Thyroid gland (tissue), 4 donors: ENCODE measurements around the gene SALL2. TPM values are rescaled to one million over a fixed set of nuclear protein-coding genes. Genes with fewer than 3 reads are reported as not detected.

Experiments
- DNase-seq, 2 donors: peaks; one replicate each; pipeline ENCODE4 v3.0.0-alpha.2; 2019
- H3K27ac ChIP-seq, 3 donors: fragments of 200-600 bp; sonication (generic); 1 replicate in 2 of 3; 2 replicates in 1 of 3; pipeline ENCODE4 v1.5.1; 2016 to 2019; ENCODE audit warnings: mild to moderate bottlenecking in 1 of 3, moderate library complexity in 1 of 3
- H3K27me3 ChIP-seq: fragments of 200-600 bp; sonication (generic); one replicate; pipeline ENCODE4 v1.5.1; 2019
- H3K36me3 ChIP-seq, 2 donors: fragments of 200-600 bp; sonication (generic); one replicate each; pipeline ENCODE4 v1.5.1; 2016 to 2019
- H3K4me1 ChIP-seq, 2 donors: fragments of 200-600 bp; sonication (generic); one replicate each; pipeline ENCODE4 v1.5.1; 2017 to 2019
- H3K4me3 ChIP-seq, 3 donors: fragments of 200-600 bp; sonication (generic); replicated peaks in 1 of 3; 1 replicate in 2 of 3; 2 replicates in 1 of 3; pipeline ENCODE4 v1.5.1; 2016; ENCODE audit warnings: mild to moderate bottlenecking in 1 of 3
- H3K9me3 ChIP-seq: fragments of 200-600 bp; sonication (generic); one replicate; pipeline ENCODE4 v1.5.1; 2017
- POLR2A ChIP-seq, 2 donors: fragments of 450-650 bp; IDR thresholded peaks; one replicate each; pipeline ENCODE4 v1.6.1; 2017; ENCODE audit warnings: antibody characterized with exemption in 2 of 2, mild to moderate bottlenecking in 2 of 2, moderate library complexity in 1 of 2
- WGBS, 2 donors: methylation state at CpG; one replicate each; pipeline ENCODE4 v1.1.5; 2017; 5-methylcytosine and 5-hydroxymethylcytosine counted together
- intact Hi-C: fragments of 100-400 bp; cut with DNase I; formaldehyde crosslinking; loops from one replicate; pipeline ENCODE4 v1.15.1; 2023
- total RNA-seq, 4 donors: library from RNA; depleted of rRNA; stranded (reverse); fragments of >200 nt; gene quantifications; one replicate each; pipeline ENCODE4 v1.2.3, GENCODE V29; 2016
- TF ChIP-seq, protein P1 (sequence below), 6 experiments: fragments of 200-600 bp in 3 of 6; fragments of 450-650 bp in 3 of 6; sonication (generic) in 3 of 6; IDR thresholded peaks; one replicate each; pipeline ENCODE4 v1.5.1; 2016 to 2019; ENCODE audit warnings: antibody characterized with exemption in 6 of 6, mild to moderate bottlenecking in 2 of 6, inconsistent platforms in 1 of 6, moderate library complexity in 1 of 6

The SALL2 gene
- total RNA-seq, 4 donors from 2014 or later = 21.9 to 24.6 (median 22.5) TPM

DNA sequence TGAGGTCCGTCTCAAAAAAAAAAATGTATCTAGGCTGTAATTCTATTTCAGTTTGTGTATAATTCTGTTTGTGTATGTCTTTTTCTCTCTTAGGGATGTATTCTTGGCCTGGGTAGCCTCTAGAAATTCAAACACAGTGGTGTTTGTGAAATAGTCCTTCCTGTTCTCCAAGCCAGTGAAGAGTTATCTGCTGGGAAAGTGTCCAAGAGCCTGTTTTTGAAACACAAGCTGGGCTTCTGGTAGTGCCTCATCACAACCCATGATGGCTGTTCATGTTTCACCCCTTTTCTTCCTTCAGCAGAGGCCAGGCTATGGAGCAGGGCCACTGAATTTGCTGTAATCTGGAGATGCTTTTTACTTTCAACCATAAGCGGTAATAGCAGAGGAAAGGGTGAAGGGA, 29.7 kb downstream of the SALL2 start:
- H3K9me3 ChIP-seq = no peaks in the 10 kb centered on the region
- no peak for DNase-seq
- H3K4me3 ChIP-seq = no peak overlapping the region
- TF ChIP-seq POLR2A (IDR thresholded peaks at IDR 0.05) = no peak
- TF ChIP-seq, protein P1, sequence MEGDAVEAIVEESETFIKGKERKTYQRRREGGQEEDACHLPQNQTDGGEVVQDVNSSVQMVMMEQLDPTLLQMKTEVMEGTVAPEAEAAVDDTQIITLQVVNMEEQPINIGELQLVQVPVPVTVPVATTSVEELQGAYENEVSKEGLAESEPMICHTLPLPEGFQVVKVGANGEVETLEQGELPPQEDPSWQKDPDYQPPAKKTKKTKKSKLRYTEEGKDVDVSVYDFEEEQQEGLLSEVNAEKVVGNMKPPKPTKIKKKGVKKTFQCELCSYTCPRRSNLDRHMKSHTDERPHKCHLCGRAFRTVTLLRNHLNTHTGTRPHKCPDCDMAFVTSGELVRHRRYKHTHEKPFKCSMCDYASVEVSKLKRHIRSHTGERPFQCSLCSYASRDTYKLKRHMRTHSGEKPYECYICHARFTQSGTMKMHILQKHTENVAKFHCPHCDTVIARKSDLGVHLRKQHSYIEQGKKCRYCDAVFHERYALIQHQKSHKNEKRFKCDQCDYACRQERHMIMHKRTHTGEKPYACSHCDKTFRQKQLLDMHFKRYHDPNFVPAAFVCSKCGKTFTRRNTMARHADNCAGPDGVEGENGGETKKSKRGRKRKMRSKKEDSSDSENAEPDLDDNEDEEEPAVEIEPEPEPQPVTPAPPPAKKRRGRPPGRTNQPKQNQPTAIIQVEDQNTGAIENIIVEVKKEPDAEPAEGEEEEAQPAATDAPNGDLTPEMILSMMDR (IDR thresholded peaks at IDR 0.05) = no peak
- 93 to 98% methylated on average over 2 of the region's 2 CpGs for WGBS, 2 donors
- peaks cover 71 to 74% of the 10 kb centered on the region in 2 donors for H3K36me3 ChIP-seq
- intact Hi-C loops = no loop called here
- no peak overlapping the region for H3K27ac ChIP-seq
- no peaks in the 10 kb centered on the region for H3K27me3 ChIP-seq
- peaks cover 8 to 9% of the 10 kb centered on the region in 2 donors for H3K4me1 ChIP-seq

DNA sequence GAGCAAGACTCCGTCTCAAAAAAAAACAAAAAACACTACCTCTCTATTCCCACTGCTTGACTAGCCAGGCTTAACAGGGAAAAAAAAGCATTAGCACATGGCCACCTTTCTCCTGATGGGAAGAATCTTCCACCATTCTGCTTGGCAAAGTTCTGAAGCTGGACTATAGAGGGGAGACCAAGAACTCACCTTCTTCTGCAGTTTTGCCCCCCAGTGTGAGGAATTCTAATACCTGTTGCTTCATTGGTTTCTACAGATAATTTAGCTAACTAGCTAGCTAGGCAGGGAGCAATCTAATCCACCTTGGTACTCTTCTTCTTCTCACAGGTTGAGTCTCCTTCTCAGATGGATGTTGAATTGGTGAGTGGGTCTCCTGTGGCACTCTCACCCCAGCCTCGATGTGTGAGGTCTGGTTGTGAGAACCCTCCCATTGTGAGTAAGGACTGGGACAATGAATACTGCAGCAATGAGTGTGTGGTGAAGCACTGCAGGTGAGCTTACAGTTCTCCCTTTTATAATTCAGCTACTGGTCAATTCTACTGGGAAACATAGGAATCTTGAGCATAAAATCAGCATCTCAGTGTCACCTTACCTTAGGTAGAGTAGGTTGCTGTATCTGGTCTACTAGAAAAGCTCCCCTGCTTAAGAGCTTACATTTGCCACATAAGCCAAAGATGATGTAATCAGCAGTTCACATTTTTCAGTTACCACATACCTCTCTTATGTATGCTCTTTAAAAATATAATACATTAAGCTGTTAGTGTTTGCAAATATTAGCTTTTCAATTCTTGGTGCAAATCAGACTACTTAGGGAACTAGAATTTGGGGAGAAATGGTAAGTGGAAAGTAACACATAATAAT, 31.0 kb downstream of the SALL2 start:
- no peak overlapping the region for H3K27ac ChIP-seq
- TF ChIP-seq, protein P1 (IDR thresholded peaks at IDR 0.05) = no peak
- TF ChIP-seq POLR2A (IDR thresholded peaks at IDR 0.05) = no peak
- no peaks in the 10 kb centered on the region for H3K9me3 ChIP-seq
- peaks cover 84 to 87% of the 10 kb centered on the region in 2 donors for H3K36me3 ChIP-seq
- no peaks in the 10 kb centered on the region for H3K27me3 ChIP-seq
- H3K4me1 ChIP-seq = peaks cover 0 to 3% of the 10 kb centered on the region in 2 donors
- no peak overlapping the region for H3K4me3 ChIP-seq
- DNase-seq = no peak
- intact Hi-C loops = no loop called here
- WGBS, 2 donors = 52 to 73% methylated on average over 2 of the region's 2 CpGs

DNA sequence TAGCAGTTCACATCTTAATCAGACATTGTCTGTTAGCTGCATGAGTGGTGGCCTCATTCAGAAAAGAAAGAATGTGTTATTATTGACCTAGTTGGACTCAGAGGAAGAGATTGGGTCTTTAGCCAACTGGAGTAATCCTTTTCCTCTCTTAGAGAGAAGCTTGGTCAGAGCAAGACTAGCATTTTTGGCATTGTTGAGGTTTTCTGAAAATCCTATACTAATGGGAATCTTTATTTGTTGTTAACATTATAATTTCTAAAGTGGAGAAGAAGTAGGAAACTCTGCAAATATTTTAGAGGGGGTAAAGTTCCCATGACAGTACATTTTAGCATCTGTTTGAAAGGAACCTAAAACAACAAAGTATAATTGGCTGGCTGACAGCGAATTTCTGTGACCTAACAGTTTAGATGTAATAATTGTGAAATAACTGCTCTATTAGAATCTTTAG, 39.5 kb downstream of the SALL2 start:
- WGBS, 2 donors = 85 to 89% methylated on average over 1 of the region's 1 CpG
- no peak for DNase-seq
- Histone ChIP-seq H3K4me1 (no peaks in the 10 kb centered on the region), H3K27ac (no peak overlapping the region), H3K36me3 (peaks cover 32 to 42% of the 10 kb centered on the region in 2 donors), H3K4me3 (no peak overlapping the region), H3K27me3 (no peaks in the 10 kb centered on the region), H3K9me3 (no peaks in the 10 kb centered on the region)
- TF ChIP-seq, protein P1 (IDR thresholded peaks at IDR 0.05) = no peak
- TF ChIP-seq POLR2A (IDR thresholded peaks at IDR 0.05) = no peak
- intact Hi-C loops = no loop called here

DNA sequence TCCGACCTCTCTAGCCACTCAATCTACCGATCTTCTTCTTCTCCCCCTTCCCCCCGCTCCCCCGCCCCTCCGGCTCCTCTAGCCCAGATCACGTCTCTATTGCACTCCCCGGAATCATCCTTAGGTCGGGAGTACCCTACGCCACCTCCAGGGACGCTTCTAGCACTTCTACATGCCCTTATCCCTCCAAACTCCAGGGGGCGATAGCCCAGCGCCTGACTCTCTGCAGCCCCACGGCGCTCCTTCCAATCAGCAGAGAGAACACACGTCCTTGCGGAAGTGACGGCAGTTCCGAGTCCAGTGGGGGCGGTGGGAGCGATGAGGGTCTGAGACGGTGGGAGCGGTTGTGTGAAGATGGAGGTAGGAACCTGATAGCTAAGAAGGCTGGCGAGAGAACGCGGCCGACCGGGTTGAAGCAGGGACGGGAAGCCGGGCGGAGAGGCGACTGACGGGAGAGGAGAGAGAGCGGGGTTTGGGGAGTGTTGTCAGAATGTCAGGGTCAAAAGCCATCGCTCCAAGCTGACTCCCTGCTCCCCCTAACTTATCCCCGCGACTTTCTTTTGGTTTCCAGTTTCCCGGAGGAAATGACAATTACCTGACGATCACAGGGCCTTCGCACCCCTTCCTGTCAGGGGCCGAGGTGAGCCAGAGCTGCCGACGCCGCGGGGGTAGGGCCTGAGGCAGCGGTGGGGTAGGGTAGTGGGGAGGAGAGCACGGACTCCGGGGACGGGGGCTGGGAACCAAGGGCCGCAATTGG, 49.0 kb downstream of the SALL2 start, which contains the start of the genes RAB2B and TOX4:
TSS of gene RAB2B (minus strand) at position 35 of the 757 bp plus-strand sequence. CDS start 87 bp downstream, outside the sequence.
TSS of gene TOX4 (plus strand) at position 271 of the 757 bp plus-strand sequence. CDS start at position 355, 84 bp downstream.
- Histone ChIP-seq H3K27ac (peak within 1 kb of the TSS; percentile 80 to 88 (median 84)), H3K9me3 (no peaks in the 10 kb centered on the region), H3K36me3 (peaks cover 0 to 5% of the 10 kb centered on the region in 2 donors), H3K4me1 (peaks cover 17% of the 10 kb centered on the region in 2 donors), H3K4me3 (peak within 1 kb of the TSS; percentile 83 to 99 (median 96)), H3K27me3 (no peaks in the 10 kb centered on the region)
- DNase-seq = peak; percentile 97
- 1 to 2% methylated on average over 48 to 49 of the region's 49 CpGs for WGBS, 2 donors
- peak in 1 of 2 donors; percentile 58 for TF ChIP-seq POLR2A (IDR thresholded peaks at IDR 0.05)
- TF ChIP-seq, protein P1 (IDR thresholded peaks at IDR 0.05) = peak; percentile 88 to 100 (median 98)
- intact Hi-C loops = loop anchor here (5.0 kb wide), 1 partner anchor 210 kb away; the partner anchor contains the start of gene HNRNPC
